Skeletal muscle tissue (tissue), 4 donors: Measurements from ENCODE around the gene CEP57. TPM values are rescaled to one million over a fixed set of nuclear protein-coding genes. Genes with fewer than 3 reads are reported as not detected.

Source experiments
- H3K27ac ChIP-seq: one replicate; pipeline ENCODE4 v1.7.0; 2013; ENCODE audit warnings: mild to moderate bottlenecking, low read depth, low read length, inconsistent platforms
- H3K27me3 ChIP-seq, 3 donors: one replicate each; pipeline ENCODE4 v1.7.0; 2013; ENCODE audit warnings: low read length in 3 of 3; ENCODE audit not compliant: control insufficient read depth in 3 of 3, insufficient read depth in 3 of 3
- H3K36me3 ChIP-seq, 3 donors: one replicate each; pipeline ENCODE4 v1.7.0; 2013; ENCODE audit warnings: low read length in 3 of 3; ENCODE audit not compliant: control insufficient read depth in 3 of 3, insufficient read depth in 3 of 3
- H3K4me1 ChIP-seq, 3 donors: one replicate each; pipeline ENCODE4 v1.7.0; 2013; ENCODE audit warnings: low read length in 3 of 3, mild to moderate bottlenecking in 3 of 3; ENCODE audit not compliant: control insufficient read depth in 3 of 3, insufficient read depth in 3 of 3
- H3K4me3 ChIP-seq, 3 donors: one replicate each; pipeline ENCODE4 v1.7.0; 2013; ENCODE audit warnings: low read length in 3 of 3
- H3K9ac ChIP-seq, 3 donors: one replicate each; pipeline ENCODE4 v1.7.0; 2013; ENCODE audit warnings: low read length in 3 of 3, mild to moderate bottlenecking in 3 of 3, moderate library complexity in 2 of 3, low read depth in 1 of 3
- H3K9me3 ChIP-seq, 3 donors: one replicate each; pipeline ENCODE4 v1.7.0; 2013; ENCODE audit warnings: low read length in 3 of 3; ENCODE audit not compliant: control insufficient read depth in 3 of 3
- total RNA-seq: library from RNA; depleted of rRNA; stranded (reverse); fragments of >200 nt; gene quantifications from one replicate; pipeline ENCODE4 v1.2.3, GENCODE V29; 2014
- donor health status: Osteomylitis.

The CEP57 gene
- total RNA-seq, 1 donor from 2014 or later, result 51.7 TPM

- Histone ChIP-seq H3K36me3 (peaks cover 11 to 53% (median 52%) of the 10 kb centered on the region in 3 donors), H3K9ac (no peak overlapping the region), H3K9me3 (no peaks in the 10 kb centered on the region)
Observed at GRCh38 chr11:95778699-95779098, 11.6 kb upstream of the CEP57 start.

GRCh38 chr11:95780544-95780943 is 9.8 kb upstream of the CEP57 start:
- Histone ChIP-seq H3K4me1 (no peaks in the 10 kb centered on the region), H3K36me3 (peaks cover 5 to 56% (median 53%) of the 10 kb centered on the region in 3 donors), H3K27ac (no peak overlapping the region), H3K4me3 (no peak overlapping the region), H3K9me3 (no peaks in the 10 kb centered on the region), H3K27me3 (no peaks in the 10 kb centered on the region), H3K9ac (no peak overlapping the region)

More at GRCh38 chr11:95778699-95779098, 11.6 kb upstream of the CEP57 start:
- no peak overlapping the region for H3K4me3 ChIP-seq
- H3K27ac ChIP-seq, result no peak overlapping the region
- H3K27me3 ChIP-seq, result no peaks in the 10 kb centered on the region
- H3K4me1 ChIP-seq, result no peaks in the 10 kb centered on the region

- Histone ChIP-seq H3K27ac (peak overlapping the region; percentile 98), H3K27me3 (no peaks in the 10 kb centered on the region), H3K9me3 (no peaks in the 10 kb centered on the region), H3K4me3 (peak overlapping the region; percentile 86 to 94 (median 93)), H3K4me1 (peaks cover 15 to 20% (median 16%) of the 10 kb centered on the region in 3 donors), H3K36me3 (peaks cover 4 to 28% (median 17%) of the 10 kb centered on the region in 3 donors), H3K9ac (peak overlapping the region; percentile 94 to 97 (median 96))
Observed at GRCh38 chr11:95788921-95789505, 1.3 kb upstream of the CEP57 start.

- H3K4me1 ChIP-seq, result peaks cover 15 to 20% (median 16%) of the 10 kb centered on the region in 3 donors
- H3K4me3 ChIP-seq, result peak within 1 kb of the TSS; percentile 86 to 94 (median 93)
- H3K27me3 ChIP-seq, result no peaks in the 10 kb centered on the region
- peak within 1 kb of the TSS; percentile 98 for H3K27ac ChIP-seq
- peaks cover 4 to 25% (median 15%) of the 10 kb centered on the region in 3 donors for H3K36me3 ChIP-seq
- peak within 1 kb of the TSS; percentile 94 to 97 (median 96) for H3K9ac ChIP-seq
- H3K9me3 ChIP-seq, result no peaks in the 10 kb centered on the region
Observed at GRCh38 chr11:95789506-95790122, 684 bp upstream of the CEP57 start, which contains the start of gene FAM76B. Gene FAM76B (minus strand): TSS chr11:95789782. CDS start chr11:95789478, 304 bp downstream.

- Histone ChIP-seq H3K36me3 (peaks cover 0 to 9% (median under 1%) of the 10 kb centered on the region in 3 donors), H3K4me1 (peaks cover 15 to 20% (median 16%) of the 10 kb centered on the region in 3 donors), H3K27ac (peak overlapping the region; percentile 98), H3K9ac (peak overlapping the region; percentile 94 to 97 (median 96)), H3K4me3 (peak overlapping the region; percentile 86 to 94 (median 93)), H3K9me3 (no peaks in the 10 kb centered on the region), H3K27me3 (no peaks in the 10 kb centered on the region)
Observed at GRCh38 chr11:95790933-95791708, 823 bp downstream of the CEP57 start.

GRCh38 chr11:95791709-95792033 is 1.4 kb downstream of the CEP57 start:
- Histone ChIP-seq H3K4me3 (peak overlapping the region in 2 of 3 donors; percentile 86 to 94), H3K27ac (no peak overlapping the region)

GRCh38 chr11:95792200-95792599 is 1.9 kb downstream of the CEP57 start:
- Histone ChIP-seq H3K4me1 (peaks cover 15 to 20% (median 16%) of the 10 kb centered on the region in 3 donors), H3K36me3 (peaks cover 0 to 2% (median 0%) of the 10 kb centered on the region in 3 donors), H3K27ac (no peak overlapping the region), H3K9ac (no peak overlapping the region), H3K27me3 (no peaks in the 10 kb centered on the region), H3K4me3 (no peak overlapping the region), H3K9me3 (no peaks in the 10 kb centered on the region)

More at GRCh38 chr11:95791709-95792033, 1.4 kb downstream of the CEP57 start:
- H3K9me3 ChIP-seq, result no peaks in the 10 kb centered on the region
- peaks cover 0 to 7% (median 0%) of the 10 kb centered on the region in 3 donors for H3K36me3 ChIP-seq
- peak overlapping the region in 1 of 3 donors; percentile 97 for H3K9ac ChIP-seq
- H3K4me1 ChIP-seq, result peaks cover 15 to 20% (median 16%) of the 10 kb centered on the region in 3 donors
- no peaks in the 10 kb centered on the region for H3K27me3 ChIP-seq

GRCh38 chr11:95792700-95793099 is 2.4 kb downstream of the CEP57 start:
- Histone ChIP-seq H3K27ac (no peak overlapping the region), H3K4me3 (no peak overlapping the region), H3K4me1 (peaks cover 15 to 20% (median 16%) of the 10 kb centered on the region in 3 donors), H3K9ac (no peak overlapping the region), H3K9me3 (no peaks in the 10 kb centered on the region), H3K27me3 (no peaks in the 10 kb centered on the region), H3K36me3 (peaks cover 0 to 2% (median 0%) of the 10 kb centered on the region in 3 donors)

- H3K27me3 ChIP-seq, result no peaks in the 10 kb centered on the region
- no peak overlapping the region for H3K4me3 ChIP-seq
- no peaks in the 10 kb centered on the region for H3K36me3 ChIP-seq
- H3K9me3 ChIP-seq, result no peaks in the 10 kb centered on the region
- no peak overlapping the region for H3K9ac ChIP-seq
- no peak overlapping the region for H3K27ac ChIP-seq
- H3K4me1 ChIP-seq, result peaks cover 13 to 20% (median 16%) of the 10 kb centered on the region in 3 donors
Observed at GRCh38 chr11:95793116-95793515, 2.8 kb downstream of the CEP57 start.
